Thymus (tissue), 11 donors: ENCODE measurements around the gene OPA1. TPM values are rescaled to one million over a fixed set of nuclear protein-coding genes. Genes with fewer than 3 reads are reported as not detected.

Experiments used
- DNase-seq, 9 donors: peaks; one replicate each; pipeline ENCODE4 v3.0.0-alpha.2; 2013; ENCODE audit warnings: low spot score in 9 of 9, low read depth in 6 of 9, missing footprints in 1 of 9
- H3K27ac ChIP-seq, 2 donors: one replicate each; pipeline ENCODE4 v1.5.1; 2013; ENCODE audit warnings: control low read depth in 1 of 2, low read depth in 1 of 2, low read length in 1 of 2, mild to moderate bottlenecking in 1 of 2, moderate library complexity in 1 of 2
- H3K27me3 ChIP-seq, 2 donors: one replicate each; pipeline ENCODE4 v1.5.1; 2013; ENCODE audit warnings: low read length in 1 of 2; ENCODE audit not compliant: control insufficient read depth in 2 of 2, insufficient read depth in 1 of 2
- H3K36me3 ChIP-seq, 2 donors: one replicate each; pipeline ENCODE4 v1.5.1; 2013; ENCODE audit warnings: low read length in 1 of 2, mild to moderate bottlenecking in 1 of 2, moderate library complexity in 1 of 2; ENCODE audit not compliant: control insufficient read depth in 2 of 2, insufficient read depth in 2 of 2
- H3K4me1 ChIP-seq, 2 donors: one replicate each; pipeline ENCODE4 v1.5.1; 2013; ENCODE audit warnings: low read length in 2 of 2; ENCODE audit not compliant: control insufficient read depth in 2 of 2, insufficient read depth in 2 of 2
- H3K4me3 ChIP-seq, 2 donors: one replicate each; pipeline ENCODE4 v1.5.1; 2013; ENCODE audit warnings: low read length in 2 of 2, control low read depth in 1 of 2, mild to moderate bottlenecking in 1 of 2
- H3K9me3 ChIP-seq, 2 donors: one replicate each; pipeline ENCODE4 v1.5.1; 2013; ENCODE audit warnings: low read length in 1 of 2, mild to moderate bottlenecking in 1 of 2; ENCODE audit not compliant: control insufficient read depth in 2 of 2, insufficient read depth in 1 of 2
- WGBS: extraction: QIAGEN DNeasy Blood & Tissue Kit; methylation state at CpG from one replicate; pipeline ENCODE4 v1.1.7; 2013; 5-methylcytosine and 5-hydroxymethylcytosine counted together
- polyA plus RNA-seq: library from polyadenylated mRNA; stranded (reverse); fragments of 200-250 nt; gene quantifications from one replicate; pipeline ENCODE4 v1.2.3, GENCODE V29; 2013
- total RNA-seq: library from RNA; stranded (reverse); fragments of 120-200 nt; gene quantifications from one replicate; pipeline ENCODE4 v1.2.4, GENCODE V29; 2013
- donor health status: healthy.

Gene OPA1
- total and polyA plus RNA-seq, 2 donors: 21.0 to 56.7 TPM

DNA sequence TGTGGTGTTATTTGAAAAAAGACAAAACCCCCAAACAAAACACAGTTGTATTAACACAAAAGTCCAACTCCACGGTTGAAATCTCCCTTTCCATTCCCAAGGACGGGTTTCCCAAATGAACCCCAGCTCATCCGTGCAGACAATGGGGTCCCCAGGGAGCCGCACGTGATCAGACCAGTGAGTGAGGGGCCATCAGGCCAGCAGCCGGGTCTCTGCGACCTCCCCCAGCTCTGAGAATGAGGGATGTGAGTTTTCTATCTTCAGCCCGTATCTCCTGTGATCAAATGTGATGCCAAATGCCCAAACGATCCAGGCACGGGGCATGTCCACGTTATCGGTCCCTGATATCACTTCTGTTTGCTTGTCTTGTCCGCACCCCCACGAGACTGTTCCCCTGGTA lies 138.0 kb downstream of the OPA1 start:
- Histone ChIP-seq H3K4me1 (no peaks in the 10 kb centered on the region), H3K4me3 (no peak overlapping the region), H3K9me3 (no peaks in the 10 kb centered on the region), H3K36me3 (no peaks in the 10 kb centered on the region), H3K27ac (no peak overlapping the region), H3K27me3 (no peaks in the 10 kb centered on the region)
- 95% methylated on average over 14 of the region's 14 CpGs for WGBS
- no peak for DNase-seq

DNA sequence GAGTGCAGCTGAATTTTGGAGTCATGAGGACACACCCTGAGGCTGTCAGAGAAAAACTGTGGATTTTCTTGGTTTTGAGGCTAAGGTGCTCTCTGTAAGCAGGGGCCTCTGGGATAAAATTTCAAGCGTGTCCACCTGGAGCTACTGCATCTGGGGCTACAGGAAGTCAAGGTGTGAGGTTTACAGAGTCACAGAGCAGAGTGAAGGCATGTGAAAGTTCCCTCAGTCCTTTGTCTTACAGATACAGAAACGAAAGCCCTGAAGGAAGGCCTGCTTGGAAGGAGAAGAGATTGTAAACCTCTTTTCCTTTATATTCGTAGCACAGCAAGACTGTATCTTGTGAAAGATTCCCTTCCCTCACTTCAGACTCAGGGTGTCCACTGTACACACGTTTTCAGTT lies 138.6 kb downstream of the OPA1 start:
- WGBS: 78% methylated on average over 4 of the region's 4 CpGs

DNA sequence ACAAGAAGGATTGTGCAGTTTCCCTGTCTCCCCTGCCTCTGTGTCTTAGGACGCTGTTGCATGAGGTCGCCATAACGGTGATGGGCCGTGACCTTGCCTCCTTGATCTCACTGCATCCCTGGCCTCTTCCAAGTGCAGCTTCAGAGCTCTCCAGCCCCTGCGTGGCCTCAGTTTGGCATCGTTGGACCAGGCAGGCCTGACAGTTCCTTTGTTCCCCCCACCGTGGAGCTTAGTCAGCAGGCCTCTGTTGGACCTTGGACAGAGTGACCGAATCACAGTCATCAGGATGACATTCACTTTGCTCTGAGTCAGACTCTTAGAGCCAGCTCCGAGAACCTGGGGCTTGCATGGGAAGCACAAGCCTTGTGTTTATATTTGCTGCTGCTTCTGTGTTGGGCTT lies 139.4 kb downstream of the OPA1 start:
- H3K27ac ChIP-seq: no peak overlapping the region
- 97% methylated on average over 9 of the region's 9 CpGs for WGBS
- no peaks in the 10 kb centered on the region for H3K4me1 ChIP-seq
- DNase-seq: no peak
- H3K4me3 ChIP-seq: no peak overlapping the region
- H3K27me3 ChIP-seq: no peaks in the 10 kb centered on the region
- no peaks in the 10 kb centered on the region for H3K9me3 ChIP-seq
- no peaks in the 10 kb centered on the region for H3K36me3 ChIP-seq

More for the DNA sequence above, 138.6 kb downstream of the OPA1 start:
- Histone ChIP-seq H3K4me3 (no peak overlapping the region), H3K4me1 (no peaks in the 10 kb centered on the region), H3K27me3 (no peaks in the 10 kb centered on the region), H3K9me3 (no peaks in the 10 kb centered on the region), H3K36me3 (no peaks in the 10 kb centered on the region), H3K27ac (peak overlapping the region in 1 of 2 donors; percentile 32)
- no peak for DNase-seq

DNA sequence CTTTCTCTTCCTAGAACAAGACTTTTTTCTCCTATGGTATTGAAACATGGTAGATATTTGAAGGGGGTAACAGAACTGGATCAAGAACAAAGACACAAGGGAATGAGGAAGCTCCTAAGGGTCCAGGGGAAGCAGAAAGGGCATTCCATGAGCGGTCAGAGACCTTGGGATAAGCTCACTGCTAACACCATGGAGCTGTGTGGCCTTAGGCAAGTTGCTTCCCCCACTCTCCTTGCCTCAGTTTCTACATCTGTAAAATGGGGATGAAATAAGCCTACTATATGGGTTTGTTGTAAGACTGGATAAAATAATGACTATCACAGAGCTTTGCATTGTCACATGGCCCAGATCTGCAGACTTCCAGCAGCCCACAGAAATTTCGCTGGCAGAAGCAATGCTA lies 139.8 kb downstream of the OPA1 start:
- Histone ChIP-seq H3K9me3 (no peaks in the 10 kb centered on the region), H3K27me3 (no peaks in the 10 kb centered on the region), H3K36me3 (no peaks in the 10 kb centered on the region), H3K4me1 (no peaks in the 10 kb centered on the region), H3K4me3 (no peak overlapping the region), H3K27ac (no peak overlapping the region)
- no peak for DNase-seq
- over 99% methylated on average over 2 of the region's 2 CpGs for WGBS

DNA sequence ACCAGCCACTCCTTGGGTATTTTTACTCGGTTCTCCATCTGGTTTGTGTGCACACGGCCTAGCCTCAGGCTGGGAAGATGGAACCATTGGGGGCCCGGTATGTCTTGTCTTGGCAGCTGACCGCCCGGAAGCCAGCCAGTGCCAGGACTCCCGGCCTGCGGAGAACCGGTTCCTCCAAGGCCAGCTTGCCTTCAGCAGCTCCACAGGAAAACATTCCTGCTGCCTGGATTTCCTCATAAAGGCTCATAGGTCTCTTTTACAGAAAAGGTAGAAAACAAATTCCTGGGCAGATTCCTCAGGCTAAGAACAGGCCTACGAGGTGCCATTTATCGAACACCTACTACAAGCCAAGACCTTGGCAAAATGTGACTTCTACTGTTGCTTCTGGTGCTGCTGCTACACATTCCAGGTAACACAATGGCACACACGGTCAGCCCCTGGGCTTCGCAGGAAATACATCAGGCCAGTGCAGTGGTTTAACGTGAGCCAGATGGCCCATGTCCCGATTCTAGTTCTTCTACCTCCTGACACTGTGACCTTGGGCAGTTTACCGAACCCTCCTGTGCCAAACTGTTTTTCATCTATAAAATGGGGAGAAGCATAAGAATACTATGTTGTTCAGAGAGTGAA lies 141.8 kb downstream of the OPA1 start:
- WGBS: 91% methylated on average over 15 of the region's 15 CpGs
- H3K4me1 ChIP-seq: no peaks in the 10 kb centered on the region
- no peaks in the 10 kb centered on the region for H3K27me3 ChIP-seq
- no peak overlapping the region for H3K27ac ChIP-seq
- H3K4me3 ChIP-seq: no peak overlapping the region
- no peaks in the 10 kb centered on the region for H3K36me3 ChIP-seq
- no peaks in the 10 kb centered on the region for H3K9me3 ChIP-seq
- no peak for DNase-seq

DNA sequence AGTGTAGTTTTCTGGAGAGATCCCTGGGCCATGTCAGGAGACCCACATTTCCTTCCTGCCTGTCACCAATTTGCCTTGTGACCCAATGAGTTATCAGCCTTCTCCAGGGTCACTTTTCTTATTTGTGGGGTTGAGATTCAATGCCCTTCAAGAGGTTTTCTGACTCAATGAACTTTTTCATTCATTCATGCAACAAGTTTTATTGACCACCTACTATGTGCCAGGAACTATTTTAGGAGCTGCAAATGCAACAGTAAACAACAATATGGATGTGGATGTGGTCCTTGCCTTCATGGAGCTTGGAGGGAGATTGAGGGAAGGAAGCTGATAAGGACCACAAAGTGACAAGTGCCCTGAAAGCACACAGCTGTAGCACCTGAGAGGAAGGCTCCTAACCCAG lies 142.8 kb downstream of the OPA1 start:
- Histone ChIP-seq H3K36me3 (no peaks in the 10 kb centered on the region), H3K27ac (no peak overlapping the region)
- no peak for DNase-seq

DNA sequence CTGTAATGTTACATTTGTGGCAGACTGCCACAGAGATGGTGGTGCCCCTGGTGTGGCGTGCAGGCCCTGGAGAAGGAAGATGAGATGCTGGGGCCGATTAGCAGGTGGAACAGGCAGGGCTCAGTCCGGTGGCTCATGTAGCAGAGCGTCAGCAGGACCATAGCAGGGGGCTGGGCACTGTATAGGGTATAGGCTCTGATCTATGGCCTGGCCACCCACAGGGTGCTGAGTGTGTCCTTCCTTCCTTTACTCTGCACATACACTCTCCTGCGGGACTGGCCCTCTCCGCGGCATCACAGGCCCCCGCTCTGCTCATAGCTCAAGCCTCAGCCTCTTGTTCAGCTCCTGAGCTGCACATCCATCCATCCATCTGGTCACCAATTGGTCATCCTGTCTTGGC lies 143.6 kb downstream of the OPA1 start:
- H3K27me3 ChIP-seq: no peaks in the 10 kb centered on the region
- no peaks in the 10 kb centered on the region for H3K4me1 ChIP-seq
- no peaks in the 10 kb centered on the region for H3K9me3 ChIP-seq
- no peak overlapping the region for H3K4me3 ChIP-seq
- DNase-seq: no peak
- no peaks in the 10 kb centered on the region for H3K36me3 ChIP-seq
- H3K27ac ChIP-seq: no peak overlapping the region
- 95% methylated on average over 8 of the region's 8 CpGs for WGBS

More for the DNA sequence above, 142.8 kb downstream of the OPA1 start:
- H3K4me1 ChIP-seq: no peaks in the 10 kb centered on the region
- H3K9me3 ChIP-seq: no peaks in the 10 kb centered on the region
- H3K4me3 ChIP-seq: no peak overlapping the region
- H3K27me3 ChIP-seq: no peaks in the 10 kb centered on the region

DNA sequence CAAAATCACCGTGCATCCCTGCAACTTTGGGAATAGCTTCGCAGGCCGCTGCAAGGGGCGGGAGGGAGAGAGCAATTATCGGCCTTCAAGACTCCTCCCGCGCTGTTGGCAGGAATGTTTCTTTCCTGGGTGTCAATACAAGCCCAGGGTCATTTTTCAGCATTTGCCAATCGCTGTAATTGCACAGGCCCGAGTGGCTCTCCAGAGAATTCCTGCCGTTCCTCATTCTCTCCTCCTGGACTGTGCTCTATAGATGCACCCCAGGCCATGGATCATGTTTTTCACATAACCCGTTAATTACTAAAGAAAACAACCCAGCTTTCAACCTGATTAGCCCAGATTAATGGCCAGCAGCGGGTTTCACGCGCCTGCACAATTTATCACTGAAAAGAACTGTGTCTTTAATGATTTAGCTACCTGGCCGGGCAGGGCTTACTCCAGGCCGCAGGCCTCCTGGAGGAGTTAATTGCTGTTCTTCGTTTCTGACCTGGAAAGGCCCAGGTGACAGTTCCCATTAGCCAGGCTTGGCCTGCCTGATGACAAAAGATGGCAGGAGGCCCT lies 144.3 kb downstream of the OPA1 start:
- DNase-seq: no peak

DNA sequence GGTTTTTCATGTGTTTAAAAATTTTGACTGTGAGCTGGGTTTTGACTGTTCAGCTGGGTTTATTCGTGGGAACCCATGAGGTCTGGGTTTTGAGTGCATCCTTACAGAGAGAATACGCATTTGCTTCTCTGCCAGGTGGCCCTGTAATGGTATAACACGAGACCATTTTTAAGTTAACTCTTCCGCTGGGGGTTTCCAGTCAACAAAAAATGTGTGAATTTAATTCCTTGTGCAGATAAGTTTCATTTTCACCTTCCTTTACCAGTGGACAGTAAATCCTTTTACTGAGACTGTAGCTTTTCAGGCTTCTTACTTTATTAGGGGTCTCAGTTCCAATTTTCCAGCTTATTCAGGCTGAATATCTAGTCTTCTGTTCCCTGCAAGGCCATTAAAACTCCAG lies 149.6 kb downstream of the OPA1 start:
- no peaks in the 10 kb centered on the region for H3K36me3 ChIP-seq
- WGBS: 72% methylated on average over 4 of the region's 4 CpGs
- no peaks in the 10 kb centered on the region for H3K27me3 ChIP-seq
- no peak overlapping the region for H3K4me3 ChIP-seq
- peaks cover 0 to 9% of the 10 kb centered on the region in 2 donors for H3K4me1 ChIP-seq
- no peak overlapping the region for H3K27ac ChIP-seq
- peak in 1 of 9 donors; percentile 13 for DNase-seq
- no peaks in the 10 kb centered on the region for H3K9me3 ChIP-seq

More for the DNA sequence above, 144.3 kb downstream of the OPA1 start:
- no peaks in the 10 kb centered on the region for H3K36me3 ChIP-seq
- no peaks in the 10 kb centered on the region for H3K27me3 ChIP-seq
- H3K4me3 ChIP-seq: no peak overlapping the region
- 98% methylated on average over 17 of the region's 17 CpGs for whole genome bisulfite sequencing
- no peak overlapping the region for H3K27ac ChIP-seq
- H3K9me3 ChIP-seq: no peaks in the 10 kb centered on the region
- no peaks in the 10 kb centered on the region for H3K4me1 ChIP-seq
